Stimulated activated CD4-positive, alpha-beta T cell treated with anti-CD3 and anti-CD28 coated beads, Interleukin-2, amount 100 ng/mL, for 24 hours (primary cell): ENCODE results near the gene CATSPER1.
"Not testable (repeated sequence)": the region's sequence is repeated elsewhere in the genome, so short reads cannot be mapped to it uniquely, and the experiment has no call there.

Source experiments
- DNase-seq, 2 donors: peaks; one replicate each; pipeline ENCODE4 v3.0.0-alpha.2; 2020

CATSPER1 gene

GRCh38 chr11:66020212-66020611, 6.1 kb downstream of the CATSPER1 start:
- no peak for DNase-seq

GRCh38 chr11:66017321-66017720, 9.0 kb downstream of the CATSPER1 start:
- DNase-seq, result no peak

GRCh38 chr11:66016793-66017177, 9.5 kb downstream of the CATSPER1 start:
- no peak for DNase-seq

GRCh38 chr11:66015936-66016792, 10.1 kb downstream of the CATSPER1 start:
- no peak for DNase-seq

GRCh38 chr11:66015454-66015881, 10.8 kb downstream of the CATSPER1 start:
- no peak for DNase-seq

- no peak for DNase-seq
These were observed 11.3 kb downstream of the CATSPER1 start for GRCh38 chr11:66014804-66015453.

- DNase-seq, result no peak
These were observed 12.5 kb downstream of the CATSPER1 start for GRCh38 chr11:66013762-66014100.

GRCh38 chr11:66012946-66013761, 13.1 kb downstream of the CATSPER1 start:
- DNase-seq, result no peak

- no peak for DNase-seq
These were observed 13.8 kb downstream of the CATSPER1 start for GRCh38 chr11:66012371-66012945.

- DNase-seq, result no peak
These were observed 14.4 kb downstream of the CATSPER1 start, which contains the start of gene CST6 for GRCh38 chr11:66011785-66012303. Gene CST6 (plus strand): TSS chr11:66012008. CDS start chr11:66012045, 37 bp downstream.

- no peak for DNase-seq
These were observed 15.0 kb downstream of the CATSPER1 start for GRCh38 chr11:66011239-66011784.

- DNase-seq, result not testable (repeated sequence)
These were observed 16.2 kb downstream of the CATSPER1 start for GRCh38 chr11:66010036-66010435.

- no peak for DNase-seq
These were observed 17.7 kb downstream of the CATSPER1 start for GRCh38 chr11:66008468-66009101.

GRCh38 chr11:66008095-66008467, 18.2 kb downstream of the CATSPER1 start:
- no peak for DNase-seq

GRCh38 chr11:66007201-66007634, 19.1 kb downstream of the CATSPER1 start:
- no peak for DNase-seq

GRCh38 chr11:66006891-66007176, 19.4 kb downstream of the CATSPER1 start:
- DNase-seq, result no peak

GRCh38 chr11:66006134-66006890, 20.0 kb downstream of the CATSPER1 start:
- DNase-seq, result no peak

- DNase-seq, result no peak
These were observed 22.1 kb downstream of the CATSPER1 start for GRCh38 chr11:66004186-66004585.

GRCh38 chr11:66003291-66003690, 23.0 kb downstream of the CATSPER1 start:
- no peak for DNase-seq

GRCh38 chr11:66002648-66003225, 23.5 kb downstream of the CATSPER1 start:
- no peak for DNase-seq
